H1 (cell line): ENCODE results near the gene GRP. TPM values are rescaled to one million over a fixed set of nuclear protein-coding genes. Genes with fewer than 3 reads are reported as not detected.

Experiments used
- BCL11A ChIP-seq, 2 experiments: IDR thresholded peaks; one replicate each; pipeline ENCODE4 v1.6.1; 2011; ENCODE audit warnings: low read depth in 2 of 2, low read length in 2 of 2, mild to moderate bottlenecking in 2 of 2
- JUND ChIP-seq: IDR thresholded peaks from 2 replicates; pipeline ENCODE4 v1.6.1; 2011; ENCODE audit warnings: mild to moderate bottlenecking, improper control_type of control experiment, low read length
- SIRT6 ChIP-seq: IDR thresholded peaks from one replicate; pipeline ENCODE4 v1.7.1; 2012; ENCODE audit warnings: low read length, inconsistent platforms
- polyA plus RNA-seq, 7 experiments: library from polyadenylated mRNA; depleted of rRNA in 3 of 7; stranded (reverse) in 5 of 7; unstranded in 2 of 7; fragments of >200 nt in 5 of 7; fragments of 200-250 nt in 2 of 7; gene quantifications; 1 replicate in 5 of 7; 2 replicates in 1 of 7; 4 replicates in 1 of 7; pipeline versions ENCODE4 v1.2.1 to v1.2.3, GENCODE V29; 2011 to 2013; ENCODE audit warnings: missing spikeins in 2 of 7, mixed read lengths in 2 of 7
- total RNA-seq: library from RNA; stranded (reverse); fragmentation: NEBNext Ultra II Directional; extraction: Animal tissue kit (Norgen Biotek cat#: 25700); gene quantifications from 2 replicates; pipeline ENCODE4 v1.2.1, GENCODE V29; 2021

The GRP gene
- total and polyA plus RNA-seq, 2 of the 8 experiments (the other 6 are each of a cell fraction or from before 2014, with no cell fraction given): not detected

GRCh38 chr18:59177485-59177884 is 42.5 kb upstream of the GRP start (continued):
- no peak for TF ChIP-seq BCL11A (IDR thresholded peaks at IDR 0.05; ENCODE audit: low read depth in 2 of 2, low read length in 2 of 2)
- no peak for TF ChIP-seq SIRT6
- no peak for TF ChIP-seq JUND
